Breast epithelium (tissue), 3 donors: Measurements from ENCODE around the gene STX2.

Experiments used
- POLR2AphosphoS5 ChIP-seq, 3 donors: sonication (generic); formaldehyde crosslinking; IDR thresholded peaks; one replicate each; pipeline ENCODE4 v1.6.1; 2017; ENCODE audit warnings: antibody characterized with exemption in 3 of 3
- TF ChIP-seq, protein P1 (sequence below), 3 donors: fragments of 450-650 bp; IDR thresholded peaks; one replicate each; pipeline ENCODE4 v1.5.1; 2016 to 2017; ENCODE audit warnings: antibody characterized with exemption in 3 of 3, mild to moderate bottlenecking in 3 of 3, moderate library complexity in 3 of 3

DNA sequence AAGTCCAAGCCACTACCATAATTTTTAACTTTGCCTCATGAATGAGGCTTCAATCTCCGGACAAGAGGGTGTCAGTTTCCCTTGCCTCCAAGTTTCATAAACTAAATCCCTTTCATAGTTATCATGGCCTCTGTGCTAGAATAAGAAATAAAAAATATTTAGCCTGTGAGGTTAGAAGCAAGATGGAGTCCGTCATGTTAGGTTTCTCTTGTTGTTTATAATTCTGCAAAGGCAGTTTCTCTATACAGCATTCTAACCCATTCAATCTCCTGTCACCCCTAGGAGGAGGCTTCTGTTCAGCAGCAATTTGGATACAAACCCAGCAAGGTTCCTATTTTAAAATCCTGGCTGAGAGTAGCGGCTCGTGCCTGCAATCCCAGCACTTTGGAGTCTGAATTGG lies 17.0 kb upstream of the STX2 start:
- TF ChIP-seq, protein P1, sequence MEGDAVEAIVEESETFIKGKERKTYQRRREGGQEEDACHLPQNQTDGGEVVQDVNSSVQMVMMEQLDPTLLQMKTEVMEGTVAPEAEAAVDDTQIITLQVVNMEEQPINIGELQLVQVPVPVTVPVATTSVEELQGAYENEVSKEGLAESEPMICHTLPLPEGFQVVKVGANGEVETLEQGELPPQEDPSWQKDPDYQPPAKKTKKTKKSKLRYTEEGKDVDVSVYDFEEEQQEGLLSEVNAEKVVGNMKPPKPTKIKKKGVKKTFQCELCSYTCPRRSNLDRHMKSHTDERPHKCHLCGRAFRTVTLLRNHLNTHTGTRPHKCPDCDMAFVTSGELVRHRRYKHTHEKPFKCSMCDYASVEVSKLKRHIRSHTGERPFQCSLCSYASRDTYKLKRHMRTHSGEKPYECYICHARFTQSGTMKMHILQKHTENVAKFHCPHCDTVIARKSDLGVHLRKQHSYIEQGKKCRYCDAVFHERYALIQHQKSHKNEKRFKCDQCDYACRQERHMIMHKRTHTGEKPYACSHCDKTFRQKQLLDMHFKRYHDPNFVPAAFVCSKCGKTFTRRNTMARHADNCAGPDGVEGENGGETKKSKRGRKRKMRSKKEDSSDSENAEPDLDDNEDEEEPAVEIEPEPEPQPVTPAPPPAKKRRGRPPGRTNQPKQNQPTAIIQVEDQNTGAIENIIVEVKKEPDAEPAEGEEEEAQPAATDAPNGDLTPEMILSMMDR (IDR thresholded peaks at IDR 0.05): no peak
- no peak for TF ChIP-seq POLR2AphosphoS5 (IDR thresholded peaks at IDR 0.05)
